ENCODE data around the gene AKAP13. TPM values are rescaled to one million over a fixed set of nuclear protein-coding genes. Genes with fewer than 3 reads are reported as not detected.

AKAP13 gene
- total and polyA plus RNA-seq, 2 of the 8 experiments (the other 6 are each of a cell fraction or from before 2014, with no cell fraction given): 14.0 to 46.2 TPM

DNA sequence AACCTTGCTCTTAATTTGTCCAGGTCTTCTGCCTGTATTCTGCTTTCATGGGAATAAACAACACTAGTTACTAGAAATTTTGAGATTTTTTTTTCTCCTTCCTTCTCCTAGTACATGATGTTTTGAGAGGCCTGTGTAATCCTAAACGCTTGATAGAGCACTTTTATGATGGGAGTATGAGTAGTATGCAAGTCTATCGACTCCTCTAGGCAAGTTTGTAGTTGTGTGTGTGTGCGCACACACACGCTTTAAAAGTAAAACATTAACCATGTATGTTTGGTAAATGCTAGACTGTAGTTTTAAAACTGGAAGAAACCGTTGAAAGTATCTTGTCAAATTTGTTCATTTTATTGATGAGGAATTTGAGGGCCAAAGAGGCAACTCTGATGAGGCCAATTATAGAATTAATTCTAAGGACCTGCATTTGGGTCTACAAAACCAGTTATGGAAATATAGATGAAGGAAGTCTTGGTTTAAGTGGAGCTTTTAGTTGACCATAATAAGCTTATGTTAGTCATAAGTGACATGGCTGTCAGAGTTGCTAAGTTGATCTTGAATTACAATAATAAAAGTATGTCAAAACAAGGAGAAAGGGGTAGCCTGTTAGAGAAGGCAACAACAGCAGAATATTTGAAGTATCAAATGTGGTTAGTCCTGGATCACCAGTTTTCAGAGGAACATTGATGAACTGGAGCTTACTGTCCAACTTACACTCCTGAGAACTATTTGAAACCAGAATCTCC, 47.1 kb downstream of the AKAP13 start (continued):
- TF ChIP-seq SUZ12 (IDR thresholded peaks at IDR 0.05; ENCODE audit: low read length) (no peak), POLR2AphosphoS5 (IDR thresholded peaks at IDR 0.05; ENCODE audit: low read depth, low read length) (no peak), KDM4A (IDR thresholded peaks at IDR 0.05; ENCODE audit: low read depth, low read length, severe bottlenecking) (no peak)

Measured in H1 (cell line).